ENCODE measurements around the gene SNX13. TPM values are rescaled to one million over a fixed set of nuclear protein-coding genes. Genes with fewer than 3 reads are reported as not detected.
A peak's percentile ranks its signal among the peaks of the same experiment; 100 is the strongest.

Gene SNX13
- total RNA-seq, 1 donor from 2014 or later: 34.3 TPM

- Mint-ChIP-seq H3K27me3 (ENCODE audit: unreplicated experiment) (no peaks in the 10 kb centered on the region), H3K4me1 (ENCODE audit: unreplicated experiment) (peaks cover 5% of the 10 kb centered on the region), H3K9me3 (ENCODE audit: unreplicated experiment) (no peaks in the 10 kb centered on the region), H3K36me3 (ENCODE audit: low read depth, unreplicated experiment) (no peaks in the 10 kb centered on the region), H3K27ac (ENCODE audit: unreplicated experiment) (no peak overlapping the region), H3K4me3 (ENCODE audit: unreplicated experiment) (no peak overlapping the region)
- TF ChIP-seq, protein P1, sequence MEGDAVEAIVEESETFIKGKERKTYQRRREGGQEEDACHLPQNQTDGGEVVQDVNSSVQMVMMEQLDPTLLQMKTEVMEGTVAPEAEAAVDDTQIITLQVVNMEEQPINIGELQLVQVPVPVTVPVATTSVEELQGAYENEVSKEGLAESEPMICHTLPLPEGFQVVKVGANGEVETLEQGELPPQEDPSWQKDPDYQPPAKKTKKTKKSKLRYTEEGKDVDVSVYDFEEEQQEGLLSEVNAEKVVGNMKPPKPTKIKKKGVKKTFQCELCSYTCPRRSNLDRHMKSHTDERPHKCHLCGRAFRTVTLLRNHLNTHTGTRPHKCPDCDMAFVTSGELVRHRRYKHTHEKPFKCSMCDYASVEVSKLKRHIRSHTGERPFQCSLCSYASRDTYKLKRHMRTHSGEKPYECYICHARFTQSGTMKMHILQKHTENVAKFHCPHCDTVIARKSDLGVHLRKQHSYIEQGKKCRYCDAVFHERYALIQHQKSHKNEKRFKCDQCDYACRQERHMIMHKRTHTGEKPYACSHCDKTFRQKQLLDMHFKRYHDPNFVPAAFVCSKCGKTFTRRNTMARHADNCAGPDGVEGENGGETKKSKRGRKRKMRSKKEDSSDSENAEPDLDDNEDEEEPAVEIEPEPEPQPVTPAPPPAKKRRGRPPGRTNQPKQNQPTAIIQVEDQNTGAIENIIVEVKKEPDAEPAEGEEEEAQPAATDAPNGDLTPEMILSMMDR (IDR thresholded peaks at IDR 0.05; ENCODE audit: unreplicated experiment): no peak
- no peak for DNase-seq (ENCODE audit: low spot score)
Observed at GRCh38 chr7:17985473-17986239, 45.4 kb upstream of the SNX13 start.

DNA sequence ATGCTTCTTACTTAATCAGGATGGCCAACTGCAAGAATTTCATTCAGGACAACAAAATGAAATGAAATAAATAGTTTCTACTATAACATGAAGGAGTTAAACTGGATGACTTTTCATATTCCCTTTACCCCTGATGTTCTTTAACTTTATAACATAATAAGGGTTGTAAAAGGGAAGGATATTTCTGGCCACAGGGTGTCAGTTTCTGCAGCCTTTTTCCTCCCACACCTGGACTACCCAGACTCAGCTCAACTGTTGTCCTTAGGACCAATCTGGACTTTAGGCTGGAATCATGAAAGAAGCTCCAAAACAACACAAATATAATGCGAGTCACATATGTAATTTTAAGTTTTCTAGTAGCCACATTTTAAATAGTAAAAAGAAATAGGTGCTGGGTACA, 44.0 kb upstream of the SNX13 start:
- Mint-ChIP-seq H3K4me1 (ENCODE audit: unreplicated experiment) (no peaks in the 10 kb centered on the region), H3K27me3 (ENCODE audit: unreplicated experiment) (no peaks in the 10 kb centered on the region), H3K27ac (ENCODE audit: unreplicated experiment) (no peak overlapping the region), H3K9me3 (ENCODE audit: unreplicated experiment) (no peaks in the 10 kb centered on the region), H3K36me3 (ENCODE audit: low read depth, unreplicated experiment) (no peaks in the 10 kb centered on the region), H3K4me3 (ENCODE audit: unreplicated experiment) (no peak overlapping the region)
- DNase-seq (ENCODE audit: low spot score): no peak
- TF ChIP-seq, protein P1 (IDR thresholded peaks at IDR 0.05; ENCODE audit: unreplicated experiment): no peak

DNA sequence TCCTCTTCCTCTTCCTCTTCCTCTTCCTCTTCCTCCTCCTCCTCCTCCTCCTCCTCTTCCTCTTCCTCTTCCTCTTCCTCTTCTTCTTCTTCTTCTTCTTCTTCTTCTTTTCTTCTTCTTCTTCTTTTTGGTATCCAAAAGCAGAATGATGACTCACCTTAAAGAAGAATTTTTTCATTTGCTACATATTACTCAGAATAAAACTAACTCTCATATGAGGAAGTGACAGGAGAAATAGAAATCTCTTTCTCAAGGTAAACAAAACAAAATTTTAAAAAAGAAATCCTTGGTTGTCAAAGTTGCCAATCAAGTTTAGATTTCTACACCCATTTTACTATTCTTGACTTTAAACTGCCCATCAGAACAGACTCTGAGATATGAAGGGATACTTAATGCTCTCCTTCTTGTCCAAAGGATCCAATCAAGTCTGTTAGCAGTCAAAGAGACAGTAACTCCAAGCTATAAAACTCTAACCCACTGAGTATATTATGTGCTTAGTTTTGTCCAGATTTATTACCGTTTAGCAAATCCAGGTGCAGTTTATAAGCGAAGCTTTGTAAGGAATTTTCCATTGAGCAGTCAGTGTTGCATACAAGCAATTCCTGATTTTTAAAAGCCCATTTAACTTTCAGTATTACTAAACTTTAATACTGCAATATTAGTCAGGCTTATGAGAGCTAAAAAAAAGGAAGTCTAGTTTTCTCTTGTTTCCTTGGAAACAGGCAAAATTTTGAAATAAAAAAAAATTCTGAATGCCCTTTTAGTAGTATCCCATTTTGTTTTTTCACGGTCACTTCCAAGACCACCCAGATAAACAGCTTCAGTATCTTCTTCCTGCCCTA, 43.1 kb upstream of the SNX13 start:
- DNase-seq (ENCODE audit: low spot score): no peak
- Mint-ChIP-seq H3K9me3 (ENCODE audit: unreplicated experiment) (no peaks in the 10 kb centered on the region), H3K27me3 (ENCODE audit: unreplicated experiment) (no peaks in the 10 kb centered on the region), H3K36me3 (ENCODE audit: low read depth, unreplicated experiment) (no peaks in the 10 kb centered on the region), H3K27ac (ENCODE audit: unreplicated experiment) (peak overlapping the region; percentile 43), H3K4me3 (ENCODE audit: unreplicated experiment) (no peak overlapping the region), H3K4me1 (ENCODE audit: unreplicated experiment) (no peaks in the 10 kb centered on the region)
- TF ChIP-seq, protein P1 (IDR thresholded peaks at IDR 0.05; ENCODE audit: unreplicated experiment): no peak

DNA sequence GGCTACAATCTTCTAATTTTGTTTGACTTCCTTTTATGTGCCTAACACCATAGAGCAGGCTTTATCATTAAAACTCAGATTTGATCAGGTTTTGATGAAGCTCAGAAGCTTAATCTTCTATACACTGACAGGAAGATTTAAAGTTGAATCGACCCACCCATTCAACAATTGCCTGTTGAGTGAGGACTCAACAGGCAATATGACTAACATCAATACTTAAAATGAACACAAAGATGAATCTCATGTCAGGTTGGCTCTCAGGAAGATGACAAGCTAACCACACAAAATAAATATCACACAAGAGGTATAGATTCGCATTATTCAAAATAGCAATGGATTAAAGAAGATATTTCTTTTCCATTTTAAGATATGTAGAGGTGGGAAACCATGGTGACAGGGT, 36.7 kb upstream of the SNX13 start:
- no peak for DNase-seq (ENCODE audit: low spot score)
- Mint-ChIP-seq H3K27me3 (ENCODE audit: unreplicated experiment) (peaks cover 3% of the 10 kb centered on the region), H3K4me3 (ENCODE audit: unreplicated experiment) (no peak overlapping the region), H3K9me3 (ENCODE audit: unreplicated experiment) (no peaks in the 10 kb centered on the region), H3K36me3 (ENCODE audit: low read depth, unreplicated experiment) (no peaks in the 10 kb centered on the region), H3K4me1 (ENCODE audit: unreplicated experiment) (no peaks in the 10 kb centered on the region), H3K27ac (ENCODE audit: unreplicated experiment) (no peak overlapping the region)
- TF ChIP-seq, protein P1 (IDR thresholded peaks at IDR 0.05; ENCODE audit: unreplicated experiment): no peak

GRCh38 chr7:17971411-17971810, 31.1 kb upstream of the SNX13 start:
- TF ChIP-seq, protein P1 (IDR thresholded peaks at IDR 0.05; ENCODE audit: unreplicated experiment): no peak
- DNase-seq (ENCODE audit: low spot score): no peak
- Mint-ChIP-seq H3K4me3 (ENCODE audit: unreplicated experiment) (no peak overlapping the region), H3K4me1 (ENCODE audit: unreplicated experiment) (peaks cover 6% of the 10 kb centered on the region), H3K27me3 (ENCODE audit: unreplicated experiment) (no peaks in the 10 kb centered on the region), H3K27ac (ENCODE audit: unreplicated experiment) (no peak overlapping the region), H3K36me3 (ENCODE audit: low read depth, unreplicated experiment) (no peaks in the 10 kb centered on the region), H3K9me3 (ENCODE audit: unreplicated experiment) (no peaks in the 10 kb centered on the region)
